ENCODE measurements around the gene SMIM24.

DNA sequence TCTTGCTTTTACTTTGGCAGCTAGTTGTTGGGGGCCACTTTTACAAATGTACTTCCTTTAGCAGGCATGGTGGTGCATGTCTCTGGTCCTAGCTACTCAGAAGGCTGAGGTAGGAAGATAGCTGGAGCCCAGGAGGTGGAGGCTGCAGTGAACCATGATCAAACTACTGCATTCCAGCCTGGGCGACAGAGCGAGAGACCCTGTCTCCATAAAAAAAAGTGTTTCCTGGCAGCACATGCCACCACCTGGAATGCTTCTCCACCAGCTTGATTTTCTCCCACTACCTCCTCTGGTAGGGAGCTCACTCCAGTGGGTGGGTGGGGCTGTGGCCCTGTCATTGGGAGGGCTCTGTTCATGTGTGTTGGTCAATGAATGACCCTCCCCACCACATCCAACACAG is 38.3 kb upstream of the SMIM24 start:
- TF ChIP-seq POLR2A (IDR thresholded peaks at IDR 0.05) = no peak
- TF ChIP-seq, protein P1, sequence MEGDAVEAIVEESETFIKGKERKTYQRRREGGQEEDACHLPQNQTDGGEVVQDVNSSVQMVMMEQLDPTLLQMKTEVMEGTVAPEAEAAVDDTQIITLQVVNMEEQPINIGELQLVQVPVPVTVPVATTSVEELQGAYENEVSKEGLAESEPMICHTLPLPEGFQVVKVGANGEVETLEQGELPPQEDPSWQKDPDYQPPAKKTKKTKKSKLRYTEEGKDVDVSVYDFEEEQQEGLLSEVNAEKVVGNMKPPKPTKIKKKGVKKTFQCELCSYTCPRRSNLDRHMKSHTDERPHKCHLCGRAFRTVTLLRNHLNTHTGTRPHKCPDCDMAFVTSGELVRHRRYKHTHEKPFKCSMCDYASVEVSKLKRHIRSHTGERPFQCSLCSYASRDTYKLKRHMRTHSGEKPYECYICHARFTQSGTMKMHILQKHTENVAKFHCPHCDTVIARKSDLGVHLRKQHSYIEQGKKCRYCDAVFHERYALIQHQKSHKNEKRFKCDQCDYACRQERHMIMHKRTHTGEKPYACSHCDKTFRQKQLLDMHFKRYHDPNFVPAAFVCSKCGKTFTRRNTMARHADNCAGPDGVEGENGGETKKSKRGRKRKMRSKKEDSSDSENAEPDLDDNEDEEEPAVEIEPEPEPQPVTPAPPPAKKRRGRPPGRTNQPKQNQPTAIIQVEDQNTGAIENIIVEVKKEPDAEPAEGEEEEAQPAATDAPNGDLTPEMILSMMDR (IDR thresholded peaks at IDR 0.05 in 8 of 11, conservative IDR thresholded peaks at IDR 0.05 in 3 of 11) = no peak
- TF ChIP-seq POLR2AphosphoS5 (IDR thresholded peaks at IDR 0.05) = no peak

All from spleen (tissue), 7 donors.